ENCODE measurements around the gene MED6.

DNA sequence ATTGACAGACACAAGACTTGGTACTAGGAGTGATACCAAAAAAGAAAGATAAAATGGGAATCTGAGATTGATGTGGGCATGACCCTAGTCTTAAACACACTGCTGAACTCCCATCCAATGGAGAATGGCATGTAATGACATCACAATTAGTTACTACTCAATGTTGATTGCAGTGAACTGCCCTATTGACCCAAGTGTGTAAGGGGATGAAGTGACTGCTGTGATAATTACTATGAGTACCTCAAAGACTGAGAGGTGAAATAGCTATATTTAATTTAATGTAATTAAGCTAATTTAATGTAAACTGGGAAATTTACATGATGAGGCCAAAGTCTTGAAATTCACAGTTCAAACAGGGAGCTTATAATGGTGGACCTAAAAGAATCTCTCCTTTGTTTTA lies 65.6 kb downstream of the MED6 start, which contains the start of gene ADAM20:
- TF ChIP-seq, protein P1, sequence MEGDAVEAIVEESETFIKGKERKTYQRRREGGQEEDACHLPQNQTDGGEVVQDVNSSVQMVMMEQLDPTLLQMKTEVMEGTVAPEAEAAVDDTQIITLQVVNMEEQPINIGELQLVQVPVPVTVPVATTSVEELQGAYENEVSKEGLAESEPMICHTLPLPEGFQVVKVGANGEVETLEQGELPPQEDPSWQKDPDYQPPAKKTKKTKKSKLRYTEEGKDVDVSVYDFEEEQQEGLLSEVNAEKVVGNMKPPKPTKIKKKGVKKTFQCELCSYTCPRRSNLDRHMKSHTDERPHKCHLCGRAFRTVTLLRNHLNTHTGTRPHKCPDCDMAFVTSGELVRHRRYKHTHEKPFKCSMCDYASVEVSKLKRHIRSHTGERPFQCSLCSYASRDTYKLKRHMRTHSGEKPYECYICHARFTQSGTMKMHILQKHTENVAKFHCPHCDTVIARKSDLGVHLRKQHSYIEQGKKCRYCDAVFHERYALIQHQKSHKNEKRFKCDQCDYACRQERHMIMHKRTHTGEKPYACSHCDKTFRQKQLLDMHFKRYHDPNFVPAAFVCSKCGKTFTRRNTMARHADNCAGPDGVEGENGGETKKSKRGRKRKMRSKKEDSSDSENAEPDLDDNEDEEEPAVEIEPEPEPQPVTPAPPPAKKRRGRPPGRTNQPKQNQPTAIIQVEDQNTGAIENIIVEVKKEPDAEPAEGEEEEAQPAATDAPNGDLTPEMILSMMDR (IDR thresholded peaks at IDR 0.05) = no peak
- no peak for TF ChIP-seq POLR2A (IDR thresholded peaks at IDR 0.05)
